HG03575 (cell line): Measurements from ENCODE around the gene TEPSIN.

ENCODE experiments used
- ATAC-seq: cut with Tn5 transposase; IDR thresholded peaks from one replicate; pipeline ENCODE4 v1.9.1; 2021; ENCODE audit not compliant: unreplicated experiment, insufficient number of reproducible peaks, low FRiP score; ENCODE audit errors: extremely low read depth

TEPSIN gene

GRCh38 chr17:81192386-81193050 lies 46.3 kb downstream of the TEPSIN start:
- no peak for ATAC-seq

- ATAC-seq = no peak
Measured at GRCh38 chr17:81191646-81192045, 47.2 kb downstream of the TEPSIN start.

DNA sequence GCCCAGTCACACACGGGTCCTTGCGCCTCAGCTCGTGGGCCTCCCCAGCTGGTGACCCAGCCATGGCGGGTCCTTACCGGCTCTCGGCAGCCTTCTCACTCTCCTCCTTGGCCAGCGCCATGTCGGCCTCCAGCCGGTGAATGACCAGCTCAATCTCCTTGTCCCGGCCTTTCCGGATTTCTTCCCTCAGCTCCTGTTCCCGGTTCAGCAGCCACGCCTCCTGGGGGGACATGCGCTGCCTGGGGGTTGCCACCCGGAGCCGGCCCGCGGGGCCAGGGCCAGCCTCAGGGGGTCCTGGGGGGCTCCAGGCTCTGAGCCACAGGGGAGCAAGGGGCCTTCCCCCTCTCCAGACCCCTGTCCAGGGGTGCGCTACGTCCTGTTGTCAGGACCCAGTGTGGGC lies 47.7 kb downstream of the TEPSIN start:
- ATAC-seq = no peak

DNA sequence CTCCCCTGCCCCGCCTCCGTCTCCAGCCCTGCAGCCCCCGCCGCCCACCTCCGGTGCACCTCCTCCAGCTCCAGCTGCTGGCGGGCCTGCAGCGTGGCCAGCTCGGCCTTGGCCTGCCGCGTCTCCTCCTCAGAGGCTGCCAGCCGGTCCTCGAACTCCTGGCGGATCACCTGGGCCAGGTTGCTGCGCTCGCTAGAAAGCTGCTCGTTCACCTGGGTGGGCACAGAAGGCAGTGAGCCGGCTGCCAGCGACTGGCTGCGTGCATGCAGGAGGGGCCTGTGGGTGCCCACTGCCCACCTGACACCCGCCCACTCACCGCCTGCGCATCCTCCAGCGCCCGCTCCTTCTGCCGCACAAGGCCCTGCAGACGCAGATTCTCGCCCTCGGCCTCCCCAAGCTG lies 48.3 kb downstream of the TEPSIN start:
- ATAC-seq = no peak

- no peak for ATAC-seq
Measured at GRCh38 chr17:81189670-81190530, 49.0 kb downstream of the TEPSIN start.

GRCh38 chr17:81189016-81189415 lies 49.8 kb downstream of the TEPSIN start:
- no peak for ATAC-seq

- ATAC-seq = no peak
Measured at GRCh38 chr17:81188491-81188840, 50.4 kb downstream of the TEPSIN start.

DNA sequence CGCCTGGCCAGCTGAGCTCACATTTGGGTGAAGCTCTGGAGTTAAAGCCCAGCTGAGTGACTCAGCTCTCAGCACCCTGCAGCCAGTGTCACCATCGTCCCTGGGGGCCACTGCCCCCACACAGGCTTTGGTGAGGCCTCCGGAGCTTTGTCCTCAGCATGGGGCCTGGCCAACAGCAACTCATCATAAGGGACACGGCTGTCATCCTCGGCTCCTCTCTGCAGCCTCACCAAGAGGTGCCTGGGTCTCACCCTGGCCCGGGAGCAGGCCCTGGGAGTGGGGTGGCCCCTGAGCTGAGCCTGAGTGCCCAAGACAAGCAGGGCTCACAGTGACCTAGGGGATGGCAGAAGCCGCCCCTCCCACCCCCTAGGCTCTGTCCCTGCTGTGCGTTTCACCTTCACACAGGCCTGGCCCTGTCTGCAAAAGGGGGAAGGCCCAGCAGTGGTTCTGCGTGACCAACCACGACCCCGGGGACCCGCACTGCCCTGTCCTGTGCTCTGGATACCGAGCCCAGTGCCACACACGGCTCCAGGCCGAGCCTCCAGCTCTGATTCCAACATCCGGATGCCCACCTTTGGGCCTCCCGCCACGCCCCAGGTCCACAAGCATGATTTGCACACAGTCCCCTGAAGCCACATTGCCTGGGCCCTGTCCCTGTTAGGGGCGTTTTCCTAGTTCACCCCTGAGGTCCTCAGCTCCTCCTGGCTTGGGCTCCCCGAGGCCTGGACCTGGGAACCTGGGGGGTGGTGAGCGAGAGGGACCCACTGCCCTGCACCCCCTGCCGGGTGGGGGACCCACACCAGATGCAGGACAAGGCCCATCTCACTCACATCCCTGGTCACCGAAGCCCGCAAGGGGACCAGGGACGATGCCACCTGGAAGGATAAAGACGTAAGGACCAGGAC lies 51.0 kb downstream of the TEPSIN start:
- no peak for ATAC-seq

GRCh38 chr17:81187120-81187519 lies 51.7 kb downstream of the TEPSIN start:
- ATAC-seq = no peak

DNA sequence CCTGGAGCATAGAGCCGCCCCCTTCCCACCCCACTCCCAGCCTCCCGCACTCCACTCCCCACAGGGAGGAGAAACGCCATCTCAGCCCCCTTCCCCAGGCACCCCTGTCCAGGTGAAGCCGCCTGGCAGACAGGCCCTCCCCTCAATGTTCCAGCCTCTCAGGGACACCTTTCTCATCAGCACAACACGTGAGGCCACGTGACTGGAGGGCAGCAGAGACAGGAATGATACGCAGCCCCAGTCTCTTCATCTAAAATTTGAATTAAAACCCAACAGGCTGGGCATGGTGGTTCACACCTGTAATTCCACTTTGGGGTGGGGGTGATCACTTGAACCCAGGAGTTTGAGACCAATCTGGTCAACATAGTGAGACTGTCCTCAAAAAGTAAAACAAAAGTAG lies 52.7 kb downstream of the TEPSIN start:
- no peak for ATAC-seq

GRCh38 chr17:81184555-81184954 lies 54.3 kb downstream of the TEPSIN start:
- no peak for ATAC-seq

- ATAC-seq = no peak
Measured at GRCh38 chr17:81183807-81184206, 55.0 kb downstream of the TEPSIN start.

DNA sequence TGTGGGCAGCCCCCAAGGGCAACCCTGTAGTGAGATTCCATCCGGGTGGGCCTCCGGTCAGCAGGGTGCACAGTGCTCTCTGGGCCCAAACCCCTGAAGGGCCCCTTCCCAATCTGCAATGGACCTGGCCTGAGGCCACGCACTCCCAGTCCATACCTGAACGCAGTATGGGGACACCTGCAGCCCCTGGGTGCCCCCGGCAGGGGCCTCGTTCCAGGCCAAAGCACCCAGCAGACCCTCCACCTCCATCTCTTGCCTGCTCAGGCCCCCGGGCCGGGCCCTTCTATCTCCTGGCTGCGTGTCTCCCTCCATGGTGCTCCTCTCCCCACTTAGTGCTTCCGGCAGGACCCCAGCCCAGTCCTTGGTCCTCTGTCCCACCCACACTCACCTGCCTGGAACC lies 55.5 kb downstream of the TEPSIN start:
- no peak for ATAC-seq

DNA sequence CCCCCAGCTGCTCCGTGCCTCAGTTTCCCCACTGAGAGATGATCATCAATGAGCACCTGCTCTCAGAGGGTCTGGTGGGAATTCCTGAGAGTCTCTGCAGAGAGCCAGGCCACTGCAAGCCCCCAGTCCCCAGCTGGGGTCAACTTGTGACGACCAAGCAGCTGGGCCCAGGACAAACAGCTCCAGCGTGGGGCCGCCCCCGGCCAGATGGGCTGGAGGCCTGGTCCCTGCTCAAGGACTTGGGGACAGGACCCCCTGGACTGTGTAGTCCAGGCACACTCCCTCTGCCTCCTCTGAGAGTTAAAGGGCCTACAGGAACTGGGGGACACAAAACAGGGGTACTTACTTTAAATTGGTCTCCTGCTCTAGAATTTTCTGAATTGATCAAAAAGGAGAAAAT lies 56.3 kb downstream of the TEPSIN start:
- no peak for ATAC-seq

GRCh38 chr17:81181811-81182185 lies 57.1 kb downstream of the TEPSIN start:
- ATAC-seq = no peak

DNA sequence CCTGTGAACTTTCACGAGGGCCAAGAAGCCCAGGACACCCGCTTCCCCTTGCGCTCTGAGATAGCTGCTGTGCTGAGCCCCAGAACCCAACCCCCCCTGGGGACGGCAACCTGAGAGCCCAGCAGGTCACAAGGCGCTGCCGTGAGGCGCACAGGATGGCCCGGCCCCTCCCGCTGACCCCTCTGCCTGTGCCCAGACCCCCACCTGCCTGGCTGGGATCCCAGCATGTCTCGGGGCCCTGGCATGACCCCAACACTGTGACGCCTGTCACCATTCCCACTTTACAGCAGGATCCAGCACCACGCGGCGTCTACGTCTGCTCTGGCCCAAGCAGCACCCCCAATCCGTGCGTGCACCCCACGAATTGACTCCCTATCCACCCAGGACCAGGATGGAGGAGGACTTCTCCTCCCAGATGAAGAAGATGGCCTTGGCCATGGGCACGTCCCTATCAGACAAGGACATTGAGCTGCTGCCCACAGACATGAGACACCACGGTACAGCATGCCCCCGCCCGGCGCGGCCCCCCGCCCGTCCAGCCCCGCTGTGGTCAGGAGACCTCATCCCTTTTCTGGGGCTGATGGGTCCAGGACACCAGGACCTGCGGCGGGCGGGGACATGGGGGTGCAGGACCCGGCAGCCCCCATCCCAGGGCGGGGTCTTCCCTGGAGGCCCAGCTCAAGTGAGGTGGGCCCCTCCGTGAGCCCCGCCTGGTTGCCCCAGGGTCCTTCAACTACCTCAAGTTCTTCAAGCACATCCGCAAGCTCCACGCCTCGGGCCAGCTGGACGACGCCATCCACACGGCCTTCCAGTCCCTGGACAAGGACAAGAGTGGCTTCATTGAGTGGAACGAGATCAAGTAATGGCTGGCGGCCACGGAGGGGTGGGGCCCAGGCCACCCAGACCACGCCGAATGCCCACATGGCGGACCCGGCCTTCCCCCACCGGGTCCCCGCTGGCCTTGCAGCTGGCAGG lies 57.7 kb downstream of the TEPSIN start:
- no peak for ATAC-seq

DNA sequence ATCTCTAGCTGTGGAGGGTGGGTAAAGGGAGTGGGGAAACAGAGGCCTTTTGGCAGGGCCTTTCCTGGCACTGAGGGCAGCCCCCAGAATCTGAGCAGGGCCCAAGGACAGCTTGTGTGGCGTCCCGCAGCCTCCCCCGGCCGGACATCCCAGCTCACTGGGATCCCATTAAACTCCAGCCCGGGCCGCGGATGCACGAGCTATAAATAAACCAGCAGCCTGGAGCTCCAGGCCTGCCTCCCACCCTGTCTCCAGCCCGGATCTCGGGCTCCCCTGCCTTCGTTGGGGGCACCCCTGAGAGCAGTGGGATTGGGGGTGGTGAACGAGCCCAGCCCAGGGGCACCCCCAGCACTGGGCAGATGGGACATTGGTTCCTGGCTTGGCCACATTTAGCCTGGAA lies 59.0 kb downstream of the TEPSIN start:
- ATAC-seq = no peak

GRCh38 chr17:81179220-81179619 lies 59.6 kb downstream of the TEPSIN start:
- no peak for ATAC-seq
